K562 (cell line): Measurements from ENCODE around the gene LAMA2. TPM values are rescaled to one million over a fixed set of nuclear protein-coding genes. Genes with fewer than 3 reads are reported as not detected.

Source experiments
- ATAC-seq: fragments of 200-7000 bp; cut with Tn5 transposase; 3 replicates; pipeline ENCODE4 v1.9.1; 2020; ENCODE audit warnings: moderate library complexity
- BruUV-seq: library from RNA; stranded (reverse); fragments of 400-500 nt; replicated peaks from 2 replicates; lab custom pipeline; 2021; lab: Mats Ljungman, UMichigan
- CTCF ChIA-PET: fragments of 300-600 bp; formaldehyde crosslinking; extraction: SDS; loops from one replicate; lab custom pipeline; 2021; ENCODE audit warnings: low intra/inter-chr PET ratio; lab: Yijun Ruan, JAX
- POLR2A ChIA-PET: fragments of 300-600, 350-650 bp; sonication (Branson Sonifier 250); formaldehyde crosslinking; extraction: SDS; loops from one replicate; lab custom pipeline; 2021; ENCODE audit warnings: antibody characterized with exemption, inconsistent platforms; lab: Yijun Ruan, JAX
- DNase-seq, 4 experiments: peaks; one replicate each; pipeline versions ENCODE4 v3.0.0 to v3.0.0-alpha.2; 2011 to 2018; ENCODE audit warnings: low spot score in 3 of 4, mixed read lengths in 3 of 4; ENCODE audit errors: extremely low read depth in 1 of 4
- FAIRE-seq: peaks from 2 replicates; lab custom pipeline; 2011; peaks lifted over from hg19 to GRCh38; lab: Jason Lieb, UNC
- H2AFZ ChIP-seq: 2 replicates; pipeline ENCODE4 v1.6.0; 2011; ENCODE audit warnings: low read depth, low read length, control low read depth, inconsistent platforms
- H3K27ac ChIP-seq: fragments of 200-600 bp; 3 replicates; pipeline ENCODE4 v1.8.0; 2011; ENCODE audit warnings: low read depth, mild to moderate bottlenecking, control low read depth, inconsistent platforms, low read length, moderate library complexity, mixed read lengths; ENCODE audit errors: extremely low read depth
- H3K27me3 ChIP-seq, 2 experiments: fragments of 300-600 bp in 1 of 2; 2 replicates in 1 of 2; 3 replicates in 1 of 2; pipeline versions ENCODE4 v1.6.0 to v1.8.0; 2011; ENCODE audit warnings: inconsistent platforms in 2 of 2, low read length in 2 of 2, mild to moderate bottlenecking in 1 of 2, mixed read lengths in 1 of 2, moderate library complexity in 1 of 2; ENCODE audit not compliant: control insufficient read depth in 2 of 2, insufficient read depth in 2 of 2
- H3K36me3 ChIP-seq: fragments of 300-600 bp; 3 replicates; pipeline ENCODE4 v1.8.0; 2011; ENCODE audit warnings: mild to moderate bottlenecking, low read length, inconsistent platforms; ENCODE audit not compliant: control insufficient read depth, insufficient read depth
- H3K4me1 ChIP-seq, 2 experiments: fragments of 200-600 bp in 1 of 2; replicated peaks in 1 of 2; 2 replicates in 1 of 2; 3 replicates in 1 of 2; pipeline versions ENCODE4 v1.5.1 to v1.8.0; 2011; ENCODE audit warnings: inconsistent platforms in 2 of 2, low read length in 2 of 2, mild to moderate bottlenecking in 1 of 2, mixed read lengths in 1 of 2, moderate library complexity in 1 of 2; ENCODE audit not compliant: control insufficient read depth in 2 of 2, insufficient read depth in 2 of 2
- H3K4me2 ChIP-seq: 2 replicates; pipeline ENCODE4 v1.6.1; 2011; ENCODE audit warnings: low read length, control low read depth, inconsistent platforms, mixed read lengths; ENCODE audit not compliant: insufficient read depth
- H3K4me3 ChIP-seq: fragments of 200-600 bp; sonication (generic), shearing (Covaris generic); 2 replicates; pipeline ENCODE4 v1.5.1; 2016; ENCODE audit warnings: control low read depth, inconsistent platforms
- H3K79me2 ChIP-seq: fragments of 200-600 bp; 3 replicates; pipeline ENCODE4 v1.8.0; 2011; ENCODE audit warnings: low read length, inconsistent platforms; ENCODE audit not compliant: control insufficient read depth, insufficient read depth
- H3K9ac ChIP-seq, 2 experiments: 2 replicates each; pipeline versions ENCODE4 v1.6.0 to v1.6.1; 2011; ENCODE audit warnings: low read depth in 2 of 2, low read length in 2 of 2, control low read depth in 1 of 2, inconsistent platforms in 1 of 2, mild to moderate bottlenecking in 1 of 2, mixed read lengths in 1 of 2; ENCODE audit not compliant: insufficient read depth in 1 of 2
- H3K9me1 ChIP-seq: one replicate; pipeline ENCODE4 v1.6.0; 2011; ENCODE audit warnings: inconsistent platforms, mild to moderate bottlenecking, low read length, moderate library complexity; ENCODE audit not compliant: control insufficient read depth, insufficient read depth
- H3K9me3 ChIP-seq: replicated peaks from 2 replicates; pipeline ENCODE4 v1.5.1; 2011; ENCODE audit warnings: low read depth, low read length, inconsistent platforms; ENCODE audit not compliant: control insufficient read depth, insufficient read depth
- H4K20me1 ChIP-seq: replicated peaks from 2 replicates; pipeline ENCODE4 v1.6.1; 2011; ENCODE audit warnings: low read length, inconsistent platforms, mixed read lengths; ENCODE audit not compliant: control insufficient read depth, insufficient read depth
- AFF4 ChIP-seq: sonication (generic); formaldehyde crosslinking; IDR thresholded peaks from 2 replicates; pipeline ENCODE4 v1.8.0; 2023; ENCODE audit warnings: mild to moderate bottlenecking, missing genetic modification reagents
- ATF2 ChIP-seq: sonication (generic); formaldehyde crosslinking; IDR thresholded peaks from 2 replicates; pipeline ENCODE4 v1.8.1; 2022; ENCODE audit warnings: missing genetic modification reagents
- BDP1 ChIP-seq: IDR thresholded peaks from 3 replicates; pipeline ENCODE4 v1.6.1; 2011; ENCODE audit not compliant: insufficient read length, insufficient read depth
- C11orf30 ChIP-seq: fragments of 450-650 bp; IDR thresholded peaks from 2 replicates; pipeline ENCODE4 v1.6.1; 2016; ENCODE audit warnings: low read depth, mild to moderate bottlenecking
- FUS ChIP-seq: fragments of 200-400 bp; formaldehyde crosslinking; optimal IDR thresholded peaks from 2 replicates; pipeline ENCODE3; 2017; ENCODE audit warnings: low read depth, low read length
- MXD1 ChIP-seq: fragments of 250-450 bp; sonication (Bioruptor Pico); IDR thresholded peaks from 2 replicates; pipeline ENCODE4 v1.8.0; 2021; ENCODE audit warnings: borderline replicate concordance, mild to moderate bottlenecking, moderate library complexity; ENCODE audit not compliant: poor library complexity, severe bottlenecking
- SNRNP70 ChIP-seq: fragments of 200-400 bp; formaldehyde crosslinking; optimal IDR thresholded peaks from 2 replicates; pipeline ENCODE3; 2017; ENCODE audit warnings: low read depth, low read length
- SP2 ChIP-seq: IDR thresholded peaks from 2 replicates; pipeline ENCODE4 v1.6.1; 2011; ENCODE audit warnings: mild to moderate bottlenecking, low read depth, low read length, moderate library complexity; ENCODE audit not compliant: poor library complexity, severe bottlenecking; ENCODE audit errors: extremely low read depth
- TEAD1 ChIP-seq, 2 experiments: fragments of 450-650 bp in 1 of 2; sonication (generic) in 1 of 2; formaldehyde crosslinking; IDR thresholded peaks; 2 replicates each; pipeline versions ENCODE4 v1.4.0 to v1.8.0; 2020 to 2022; ENCODE audit warnings: mild to moderate bottlenecking in 2 of 2, missing genetic modification reagents in 1 of 2
- ZBTB5 ChIP-seq: fragments of 450-650 bp; IDR thresholded peaks from 2 replicates; pipeline ENCODE4 v1.6.1; 2017; ENCODE audit warnings: antibody characterized with exemption
- ZNF395 ChIP-seq: fragments of 200-800 bp; sonication (Bioruptor generic); IDR thresholded peaks from 2 replicates; pipeline ENCODE4 v1.6.1; 2017; ENCODE audit warnings: missing genetic modification characterization, missing compliant biosample characterization
- ZSCAN29 ChIP-seq: fragments of 450-650 bp; IDR thresholded peaks from 2 replicates; pipeline ENCODE4 v1.6.1; 2017
- WGBS: fragments of 100-300 bp; shearing (Covaris generic); methylation state at CpG from one replicate; pipeline ENCODE4 v1.1.6; 2016; ENCODE audit warnings: low coverage, mixed read lengths; ENCODE audit not compliant: insufficient coverage; ENCODE audit errors: missing lambda C conversion rate; 5-methylcytosine and 5-hydroxymethylcytosine counted together
- in situ Hi-C: fragments of 300-500 bp; cut with MboI; formaldehyde crosslinking; loops from 4 replicates; pipeline ENCODE4 v1.15.0; 2018; ENCODE audit warnings: inconsistent platforms, mixed read lengths
- intact Hi-C: fragments of 100-400 bp; cut with micrococcal nuclease; formaldehyde crosslinking; loops from 2 replicates; pipeline ENCODE4 v1.14.2; 2022
- polyA plus RNA-seq, 8 experiments: library from polyadenylated mRNA; depleted of rRNA in 4 of 8; stranded (reverse) in 5 of 8; unstranded in 3 of 8; fragments of >200 nt; fragmentation: Nextera tagmentation in 2 of 8; fragmentation: Illumina TruSeq in 1 of 8; extraction: Ambion mirVana in 2 of 8; extraction: Trizol in 1 of 8; gene quantifications; 2 replicates each; pipeline versions ENCODE4 v1.2.1 to v1.2.3, GENCODE V29; 2011 to 2014; ENCODE audit warnings: inconsistent platforms in 1 of 8, missing spikeins in 1 of 8
- total RNA-seq, 7 experiments: library from RNA; depleted of rRNA in 6 of 7; stranded (reverse); fragments of >200 nt in 6 of 7; fragmentation: Illumina TruSeq in 2 of 7; extraction: Trizol in 2 of 7; gene quantifications; 2 replicates each; pipeline versions ENCODE4 v1.2.1 to v1.2.3, GENCODE V29; 2011 to 2021; ENCODE audit warnings: low replicate concordance in 1 of 7

Gene LAMA2
- total and polyA plus RNA-seq, 9 of the 15 experiments (the other 6 are each of a cell fraction or from before 2014, with no cell fraction given): 0.04 to 1.5 (median 0.36) TPM

- TF ChIP-seq ZBTB5: no peak
- no peak for TF ChIP-seq ZNF395 (CRISPR knock-in tag)
Observed at GRCh38 chr6:128925765-128926164, 42.8 kb downstream of the LAMA2 start (continued).

- Histone ChIP-seq H3K4me2 (no peak overlapping the region), H3K79me2 (no peaks in the 10 kb centered on the region), H3K4me3 (no peak overlapping the region), H4K20me1 (no peaks in the 10 kb centered on the region), H3K27ac (no peak overlapping the region), H3K9ac (no peak overlapping the region), H3K9me1 (no peaks in the 10 kb centered on the region), H3K27me3 (no peaks in the 10 kb centered on the region), H3K36me3 (no peaks in the 10 kb centered on the region), H3K4me1 (no peaks in the 10 kb centered on the region), H3K9me3 (no peaks in the 10 kb centered on the region), H2AFZ (no peak overlapping the region)
- ATAC-seq (no peak), FAIRE-seq (no peak), DNase-seq (no peak)
- no TSS peak for BruUV-seq
- WGBS: 4% methylated on average over 20 of the region's 34 CpGs
- CTCF ChIA-PET: no interaction called here
- intact Hi-C loops: no loop called here
- POLR2A ChIA-PET: no interaction called here
- in situ Hi-C loops: no loop called here
- TF ChIP-seq ATF2 (no peak), TEAD1 (CRISPR knock-in tag; IDR thresholded peaks at IDR 0.05) (no peak), ZSCAN29 (no peak), BDP1 (no peak), FUS (no peak), C11orf30 (no peak), MXD1 (CRISPR knock-in tag) (no peak), SNRNP70 (no peak), AFF4 (CRISPR knock-in tag) (no peak), SP2 (no peak)
Observed at GRCh38 chr6:128929869-128930268, 46.9 kb downstream of the LAMA2 start.
